Ammon's horn (tissue), 1 donor: Measurements from ENCODE around the gene MGAT1.
"Not testable (repeated sequence)": the region's sequence is repeated elsewhere in the genome, so short reads cannot be mapped to it uniquely, and the experiment has no call there.

Experiments used
- DNase-seq: peaks from one replicate; pipeline ENCODE4 v3.0.0-alpha.2; 2016; ENCODE audit warnings: low spot score

MGAT1 gene

GRCh38 chr5:180785121-180785781 lies 17.4 kb downstream of the MGAT1 start:
- DNase-seq, result no peak

- DNase-seq, result peak; percentile 91
Measured at GRCh38 chr5:180784497-180785097, 18.0 kb downstream of the MGAT1 start.

GRCh38 chr5:180783340-180784052 lies 19.1 kb downstream of the MGAT1 start:
- no peak for DNase-seq

- DNase-seq, result no peak
Measured at GRCh38 chr5:180782748-180783147, 19.9 kb downstream of the MGAT1 start.

GRCh38 chr5:180781900-180782326 lies 20.7 kb downstream of the MGAT1 start:
- not testable (repeated sequence) for DNase-seq

GRCh38 chr5:180779985-180780610 lies 22.5 kb downstream of the MGAT1 start:
- DNase-seq, result no peak

- DNase-seq, result no peak
Measured at GRCh38 chr5:180777475-180777874, 25.1 kb downstream of the MGAT1 start.

GRCh38 chr5:180776376-180776775 lies 26.2 kb downstream of the MGAT1 start:
- no peak for DNase-seq

- no peak for DNase-seq
Measured at GRCh38 chr5:180775624-180776023, 27.0 kb downstream of the MGAT1 start.

GRCh38 chr5:180771839-180772238 lies 30.8 kb downstream of the MGAT1 start:
- DNase-seq, result no peak

GRCh38 chr5:180769821-180770220 lies 32.8 kb downstream of the MGAT1 start:
- no peak for DNase-seq

- DNase-seq, result no peak
Measured at GRCh38 chr5:180755601-180756000, 47.0 kb downstream of the MGAT1 start.

GRCh38 chr5:180744253-180744652 lies 58.4 kb downstream of the MGAT1 start:
- no peak for DNase-seq

GRCh38 chr5:180742727-180743126 lies 59.9 kb downstream of the MGAT1 start:
- no peak for DNase-seq

GRCh38 chr5:180740953-180741352 lies 61.7 kb downstream of the MGAT1 start:
- not testable (repeated sequence) for DNase-seq

GRCh38 chr5:180739958-180740357 lies 62.6 kb downstream of the MGAT1 start, which contains the start of gene OR2Y1:
Gene OR2Y1 (minus strand): TSS chr5:180740058. CDS start chr5:180740058, 0 bp downstream.
- no peak for DNase-seq

- no peak for DNase-seq
Measured at GRCh38 chr5:180739271-180739670, 63.3 kb downstream of the MGAT1 start.

- no peak for DNase-seq
Measured at GRCh38 chr5:180736536-180736935, 66.1 kb downstream of the MGAT1 start.
